Astrocyte (in vitro differentiated cells and primary cell): ENCODE data around the gene AGAP5. TPM values are rescaled to one million over a fixed set of nuclear protein-coding genes. Genes with fewer than 3 reads are reported as not detected.
"Not testable (repeated sequence)": the region's sequence is repeated elsewhere in the genome, so short reads cannot be mapped to it uniquely, and the experiment has no call there.

Experiments
- DNase-seq: peaks from one replicate; pipeline ENCODE4 v3.0.0-alpha.2; 2010; ENCODE audit warnings: low read depth
- FAIRE-seq: peaks from 2 replicates; lab custom pipeline; 2011; peaks lifted over from hg19 to GRCh38; lab: Jason Lieb, UNC
- H2AFZ ChIP-seq: 2 replicates; pipeline ENCODE4 v1.6.0; 2012; ENCODE audit warnings: low read depth, low read length, inconsistent platforms
- H3K27ac ChIP-seq: 2 replicates; pipeline ENCODE4 v1.5.1; 2011; ENCODE audit warnings: low read depth, low read length, inconsistent platforms
- H3K27me3 ChIP-seq: 2 replicates; pipeline ENCODE4 v1.6.0; 2011; ENCODE audit warnings: low read length, inconsistent platforms; ENCODE audit not compliant: insufficient read depth
- H3K36me3 ChIP-seq: 2 replicates; pipeline ENCODE4 v1.5.1; 2011; ENCODE audit warnings: low read length, inconsistent platforms; ENCODE audit not compliant: insufficient read depth
- H3K4me1 ChIP-seq: 2 replicates; pipeline ENCODE4 v1.5.1; 2011; ENCODE audit warnings: low read length, inconsistent platforms; ENCODE audit not compliant: insufficient read depth
- H3K4me2 ChIP-seq: 2 replicates; pipeline ENCODE4 v1.6.0; 2012; ENCODE audit warnings: low read length, inconsistent platforms
- H3K4me3 ChIP-seq: 2 replicates; pipeline ENCODE4 v1.5.1; 2011; ENCODE audit warnings: low read depth, mild to moderate bottlenecking, low read length, inconsistent platforms; ENCODE audit not compliant: insufficient read depth
- H3K79me2 ChIP-seq: 2 replicates; pipeline ENCODE4 v1.6.0; 2012; ENCODE audit warnings: mild to moderate bottlenecking, low read length, inconsistent platforms; ENCODE audit not compliant: insufficient read depth
- H3K9ac ChIP-seq: 2 replicates; pipeline ENCODE4 v1.6.0; 2012; ENCODE audit warnings: mild to moderate bottlenecking, low read length, inconsistent platforms
- H3K9me3 ChIP-seq: 2 replicates; pipeline ENCODE4 v1.5.1; 2012; ENCODE audit warnings: low read depth, mild to moderate bottlenecking, low read length, inconsistent platforms; ENCODE audit not compliant: insufficient read depth
- H4K20me1 ChIP-seq: 2 replicates; pipeline ENCODE4 v1.6.0; 2012; ENCODE audit warnings: low read length, inconsistent platforms; ENCODE audit not compliant: insufficient read depth
- H3K27ac Mint-ChIP-seq: one replicate; pipeline ENCODE4 v1.8.0; 2021; ENCODE audit warnings: mild to moderate bottlenecking, mixed read lengths; ENCODE audit not compliant: unreplicated experiment
- H3K27me3 Mint-ChIP-seq: one replicate; pipeline ENCODE4 v1.8.0; 2021; ENCODE audit warnings: low read depth, mixed read lengths; ENCODE audit not compliant: unreplicated experiment
- H3K36me3 Mint-ChIP-seq: one replicate; pipeline ENCODE4 v1.8.0; 2021; ENCODE audit warnings: low read depth, mixed read lengths; ENCODE audit not compliant: unreplicated experiment
- H3K4me1 Mint-ChIP-seq: one replicate; pipeline ENCODE4 v1.8.0; 2021; ENCODE audit warnings: low read depth, mixed read lengths; ENCODE audit not compliant: unreplicated experiment
- H3K4me3 Mint-ChIP-seq: one replicate; pipeline ENCODE4 v1.8.0; 2021; ENCODE audit warnings: mild to moderate bottlenecking, moderate library complexity, mixed read lengths; ENCODE audit not compliant: unreplicated experiment
- H3K9me3 Mint-ChIP-seq: one replicate; pipeline ENCODE4 v1.8.0; 2021; ENCODE audit warnings: mild to moderate bottlenecking, mixed read lengths; ENCODE audit not compliant: unreplicated experiment
- CTCF ChIP-seq: IDR thresholded peaks from 2 replicates; pipeline ENCODE4 v1.5.1; 2011; ENCODE audit warnings: low read depth, mild to moderate bottlenecking, inconsistent platforms, low read length, moderate library complexity; ENCODE audit not compliant: insufficient read depth
- EZH2 ChIP-seq: IDR thresholded peaks from 2 replicates; pipeline ENCODE4 v1.6.1; 2012; ENCODE audit warnings: mild to moderate bottlenecking, low read length, inconsistent platforms; ENCODE audit not compliant: insufficient read depth
- total RNA-seq: library from RNA; stranded (reverse); gene quantifications from 2 replicates; pipeline ENCODE4 v1.2.1, GENCODE V29; 2021

The AGAP5 gene
- total RNA-seq, 1 donor from 2014 or later = 5.1 TPM

GRCh38 chr10:73662705-73663104 lies 35.2 kb downstream of the AGAP5 start:
- DNase-seq, H3K9ac ChIP-seq, H3K4me2 ChIP-seq, H3K79me2 ChIP-seq, H3K4me3 Mint-ChIP-seq, H2AFZ ChIP-seq, H3K9me3 ChIP-seq, H3K27me3 Mint-ChIP-seq, H3K27me3 ChIP-seq, H4K20me1 ChIP-seq, H3K36me3 Mint-ChIP-seq, FAIRE-seq, H3K27ac Mint-ChIP-seq, H3K4me1 ChIP-seq, H3K4me3 ChIP-seq, H3K36me3 ChIP-seq, H3K9me3 Mint-ChIP-seq, H3K27ac ChIP-seq: not testable (repeated sequence)
- H3K4me1 Mint-ChIP-seq = peaks cover 23% of the 10 kb centered on the region

GRCh38 chr10:73655990-73656298 lies 42.0 kb downstream of the AGAP5 start, which contains the start of gene SYNPO2L:
Gene SYNPO2L, minus strand, starts transcription at chr10:73656029. Its CDS starts 107 bp downstream, at chr10:73655922.
- H3K27ac ChIP-seq = no peak within 1 kb of the TSS
- H3K4me1 ChIP-seq = peaks cover 14% of the 10 kb centered on the region
- Mint-ChIP-seq H3K36me3 (no peaks in the 10 kb centered on the region), H3K4me3 (no peak within 1 kb of the TSS), H3K4me1 (peaks cover 31% of the 10 kb centered on the region), H3K27ac (peak within 1 kb of the TSS; percentile 84), H3K27me3 (no peaks in the 10 kb centered on the region), H3K9me3 (no peaks in the 10 kb centered on the region)
- FAIRE-seq (no peak), DNase-seq (no peak)
- H3K36me3 ChIP-seq = no peaks in the 10 kb centered on the region
- no peak within 1 kb of the TSS for H3K4me3 ChIP-seq
- no peak within 1 kb of the TSS for H3K4me2 ChIP-seq
- no peaks in the 10 kb centered on the region for H3K9me3 ChIP-seq
- H3K9ac ChIP-seq = no peak within 1 kb of the TSS
- no peak within 1 kb of the TSS for H2AFZ ChIP-seq
- no peaks in the 10 kb centered on the region for H4K20me1 ChIP-seq
- H3K79me2 ChIP-seq = no peaks in the 10 kb centered on the region
- no peak for TF ChIP-seq CTCF
- TF ChIP-seq EZH2 = no peak
- no peaks in the 10 kb centered on the region for H3K27me3 ChIP-seq

- no peak for DNase-seq
- Mint-ChIP-seq H3K9me3 (no peaks in the 10 kb centered on the region), H3K4me1 (peaks cover 34% of the 10 kb centered on the region), H3K36me3 (no peaks in the 10 kb centered on the region), H3K4me3 (no peak overlapping the region), H3K27me3 (no peaks in the 10 kb centered on the region), H3K27ac (peak overlapping the region; percentile 84)
- Histone ChIP-seq H3K36me3 (no peaks in the 10 kb centered on the region), H4K20me1 (no peaks in the 10 kb centered on the region), H3K4me3 (no peak overlapping the region), H3K9ac (no peak overlapping the region), H3K27ac (no peak overlapping the region), H3K4me1 (peaks cover 19% of the 10 kb centered on the region), H3K4me2 (no peak overlapping the region), H2AFZ (no peak overlapping the region), H3K9me3 (no peaks in the 10 kb centered on the region), H3K79me2 (no peaks in the 10 kb centered on the region), H3K27me3 (no peaks in the 10 kb centered on the region)
- TF ChIP-seq CTCF (no peak), EZH2 (no peak)
- FAIRE-seq = no peak
These were observed 42.5 kb downstream of the AGAP5 start for GRCh38 chr10:73655257-73655989.
